ENCODE measurements around the gene SYP.

DNA sequence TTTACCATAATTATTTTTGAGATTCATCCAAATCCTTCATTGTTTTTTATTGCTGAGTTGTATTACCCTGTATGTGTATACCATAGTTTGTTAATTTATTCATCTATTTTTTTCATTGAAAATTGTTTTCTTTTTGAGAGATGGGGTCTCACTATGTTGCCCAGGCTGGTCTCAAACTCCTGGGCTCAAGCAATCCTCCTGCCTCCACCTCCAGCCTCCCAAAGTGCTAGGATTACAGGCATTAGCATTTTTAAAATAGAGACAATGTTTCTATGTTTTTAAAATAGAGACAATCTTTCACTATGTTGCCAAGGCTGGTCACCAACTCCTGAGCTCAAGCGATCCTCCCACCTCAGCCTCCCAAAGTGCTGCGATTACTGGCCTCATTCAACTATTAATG, 39.1 kb downstream of the SYP start:
- TF ChIP-seq, protein P1, sequence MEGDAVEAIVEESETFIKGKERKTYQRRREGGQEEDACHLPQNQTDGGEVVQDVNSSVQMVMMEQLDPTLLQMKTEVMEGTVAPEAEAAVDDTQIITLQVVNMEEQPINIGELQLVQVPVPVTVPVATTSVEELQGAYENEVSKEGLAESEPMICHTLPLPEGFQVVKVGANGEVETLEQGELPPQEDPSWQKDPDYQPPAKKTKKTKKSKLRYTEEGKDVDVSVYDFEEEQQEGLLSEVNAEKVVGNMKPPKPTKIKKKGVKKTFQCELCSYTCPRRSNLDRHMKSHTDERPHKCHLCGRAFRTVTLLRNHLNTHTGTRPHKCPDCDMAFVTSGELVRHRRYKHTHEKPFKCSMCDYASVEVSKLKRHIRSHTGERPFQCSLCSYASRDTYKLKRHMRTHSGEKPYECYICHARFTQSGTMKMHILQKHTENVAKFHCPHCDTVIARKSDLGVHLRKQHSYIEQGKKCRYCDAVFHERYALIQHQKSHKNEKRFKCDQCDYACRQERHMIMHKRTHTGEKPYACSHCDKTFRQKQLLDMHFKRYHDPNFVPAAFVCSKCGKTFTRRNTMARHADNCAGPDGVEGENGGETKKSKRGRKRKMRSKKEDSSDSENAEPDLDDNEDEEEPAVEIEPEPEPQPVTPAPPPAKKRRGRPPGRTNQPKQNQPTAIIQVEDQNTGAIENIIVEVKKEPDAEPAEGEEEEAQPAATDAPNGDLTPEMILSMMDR (IDR thresholded peaks at IDR 0.05): no peak
- no peak for TF ChIP-seq ZFX (IDR thresholded peaks at IDR 0.05; ENCODE audit: borderline replicate concordance)
